Astrocyte of the cerebellum (primary cell): ENCODE measurements around the gene SEMA4B.

ENCODE experiments used
- DNase-seq: peaks from one replicate; pipeline ENCODE4 v3.0.0-alpha.2; 2011; ENCODE audit warnings: low read depth
- H3K4me3 ChIP-seq: 2 replicates; pipeline ENCODE4 v1.5.1; 2011; ENCODE audit warnings: mild to moderate bottlenecking, low read depth, low read length, moderate library complexity
- CTCF ChIP-seq: IDR thresholded peaks from 2 replicates; pipeline ENCODE4 v1.5.1; 2012; ENCODE audit warnings: low read length, low read depth, moderate library complexity, mild to moderate bottlenecking; ENCODE audit errors: missing control alignments
- in situ Hi-C: cut with HindIII; loops from 2 replicates; pipeline ENCODE4 v1.10.0; 2017; ENCODE audit warnings: low sequenced_read_pairs

Gene SEMA4B

GRCh38 chr15:90189781-90190467 lies 11.2 kb upstream of the SEMA4B start:
- no peak overlapping the region for H3K4me3 ChIP-seq
- DNase-seq, result no peak
- in situ Hi-C loops, result no loop called here
- TF ChIP-seq CTCF, result no peak

GRCh38 chr15:90190606-90191343 lies 10.4 kb upstream of the SEMA4B start:
- no peak overlapping the region for H3K4me3 ChIP-seq
- no peak for DNase-seq
- TF ChIP-seq CTCF, result no peak
- in situ Hi-C loops, result no loop called here

- no peak overlapping the region for H3K4me3 ChIP-seq
- TF ChIP-seq CTCF, result no peak
- in situ Hi-C loops, result no loop called here
- DNase-seq, result no peak
Measured at GRCh38 chr15:90191344-90191687, 9.8 kb upstream of the SEMA4B start.

GRCh38 chr15:90191794-90192509 lies 9.2 kb upstream of the SEMA4B start:
- no peak for TF ChIP-seq CTCF
- no peak for DNase-seq
- in situ Hi-C loops, result no loop called here
- no peak overlapping the region for H3K4me3 ChIP-seq

GRCh38 chr15:90192961-90193786 lies 8.0 kb upstream of the SEMA4B start:
- in situ Hi-C loops, result no loop called here
- no peak overlapping the region for H3K4me3 ChIP-seq
- DNase-seq, result no peak
- TF ChIP-seq CTCF, result no peak

GRCh38 chr15:90194655-90195054 lies 6.5 kb upstream of the SEMA4B start:
- no peak for TF ChIP-seq CTCF
- no peak for DNase-seq
- no peak overlapping the region for H3K4me3 ChIP-seq
- in situ Hi-C loops, result no loop called here
